Stimulated activated CD8-positive, alpha-beta memory T cell treated with anti-CD3 and anti-CD28 coated beads, Interleukin-4, amount 100 ng/mL, for 48 hours (primary cell): ENCODE results near the gene SCO2.

ENCODE experiments used
- DNase-seq: peaks from one replicate; pipeline ENCODE4 v3.0.0-alpha.2; 2020

Gene SCO2, protein sequence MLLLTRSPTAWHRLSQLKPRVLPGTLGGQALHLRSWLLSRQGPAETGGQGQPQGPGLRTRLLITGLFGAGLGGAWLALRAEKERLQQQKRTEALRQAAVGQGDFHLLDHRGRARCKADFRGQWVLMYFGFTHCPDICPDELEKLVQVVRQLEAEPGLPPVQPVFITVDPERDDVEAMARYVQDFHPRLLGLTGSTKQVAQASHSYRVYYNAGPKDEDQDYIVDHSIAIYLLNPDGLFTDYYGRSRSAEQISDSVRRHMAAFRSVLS

GRCh38 chr22:50525104-50525857 lies at the start of gene SCO2:
Gene SCO2, minus strand, starts transcription at chr22:50525598. Its CDS starts 1,187 bp downstream, at chr22:50524411.
- peak; percentile 98 for DNase-seq

- DNase-seq = no peak
Observed at GRCh38 chr22:50574383-50574755, 49.0 kb upstream of the SCO2 start.

GRCh38 chr22:50573491-50574382 lies 48.3 kb upstream of the SCO2 start:
- DNase-seq = no peak

GRCh38 chr22:50572965-50573364 lies 47.6 kb upstream of the SCO2 start:
- DNase-seq = no peak

DNA sequence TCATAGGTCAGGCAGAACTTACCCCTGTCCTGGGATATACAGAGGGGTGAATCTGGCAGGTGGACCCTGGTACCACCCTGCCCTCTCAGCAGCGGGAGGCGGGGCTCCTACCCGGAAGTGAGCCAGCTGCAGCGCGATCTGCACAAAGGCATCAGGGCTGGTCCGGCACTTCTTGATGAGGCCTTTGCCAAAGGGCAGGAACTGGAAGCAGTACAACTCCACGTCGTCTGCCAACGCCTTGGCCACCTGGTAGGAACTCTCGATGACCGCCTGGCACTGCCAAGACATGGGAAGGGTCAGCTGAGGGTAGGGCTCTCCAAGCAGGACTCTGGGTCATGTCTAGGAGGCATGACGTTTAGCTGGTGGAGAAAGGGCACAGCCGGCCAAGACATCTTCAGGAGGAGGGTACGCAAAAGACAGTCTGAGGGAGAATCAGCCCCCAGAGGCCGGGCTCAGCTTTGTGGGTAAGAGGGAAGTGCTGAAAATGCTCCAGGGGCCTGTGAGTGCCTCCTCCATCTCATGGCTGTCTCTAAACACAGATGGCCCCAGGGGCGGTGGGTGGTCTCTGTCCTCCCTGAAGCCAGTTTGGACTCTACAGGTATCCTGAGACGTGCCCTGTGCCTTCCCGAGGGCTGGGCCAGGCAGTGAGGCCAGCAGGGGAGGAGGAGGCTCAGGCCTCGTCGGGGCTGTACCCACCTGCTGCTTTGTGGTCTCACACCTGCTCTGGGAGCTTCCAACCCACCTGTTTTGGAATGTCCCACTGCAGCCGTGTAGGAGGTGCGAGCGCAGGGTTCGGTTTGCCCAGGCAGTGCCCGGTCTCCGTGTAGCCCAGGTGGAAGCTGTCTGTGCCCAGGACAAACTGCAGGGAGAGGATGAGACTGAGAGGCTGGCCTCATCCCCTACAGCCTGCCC lies 46.1 kb upstream of the SCO2 start:
- no peak for DNase-seq

DNA sequence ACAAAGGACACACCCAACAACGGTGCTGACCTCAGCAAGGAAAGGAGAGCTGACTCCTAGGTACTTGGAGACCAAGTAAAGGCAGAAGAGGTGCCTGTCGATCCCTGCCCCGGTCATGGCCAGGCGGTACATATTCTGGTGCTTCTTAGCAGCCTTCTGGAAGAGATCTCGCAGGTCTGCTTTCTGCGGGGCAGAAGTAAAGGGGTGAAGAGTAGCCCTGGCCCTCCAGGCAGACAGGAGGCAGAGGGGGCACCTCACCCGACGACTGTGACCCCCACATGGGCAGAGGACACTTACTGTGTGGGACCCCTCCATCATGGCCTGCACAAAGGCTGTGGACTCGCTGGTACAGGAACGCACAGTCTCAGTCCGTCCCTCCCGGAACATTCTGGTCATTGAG lies 45.5 kb upstream of the SCO2 start:
- DNase-seq = no peak

- no peak for DNase-seq
Observed at GRCh38 chr22:50569896-50570535, 44.6 kb upstream of the SCO2 start.

DNA sequence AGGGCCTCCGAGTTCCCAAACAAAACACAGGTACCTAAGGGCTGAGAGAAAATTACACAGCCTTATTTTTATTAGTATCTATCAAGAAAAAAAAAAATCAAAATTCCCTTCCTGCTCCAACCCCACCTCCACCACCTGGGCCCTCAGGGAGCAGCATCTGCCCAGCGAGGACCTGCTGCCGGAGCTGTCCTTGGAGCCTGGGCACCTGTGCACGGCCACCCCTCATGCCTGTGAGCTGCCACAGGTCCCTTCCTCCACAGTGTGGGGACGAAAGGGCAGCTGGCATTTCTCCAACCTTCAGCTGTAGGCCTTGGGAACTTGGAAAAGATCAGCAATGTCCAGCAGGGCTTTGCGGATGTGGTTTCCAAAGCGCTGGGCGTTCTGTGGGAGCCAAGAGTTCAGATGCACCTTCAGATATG lies 43.7 kb upstream of the SCO2 start:
- no peak for DNase-seq

DNA sequence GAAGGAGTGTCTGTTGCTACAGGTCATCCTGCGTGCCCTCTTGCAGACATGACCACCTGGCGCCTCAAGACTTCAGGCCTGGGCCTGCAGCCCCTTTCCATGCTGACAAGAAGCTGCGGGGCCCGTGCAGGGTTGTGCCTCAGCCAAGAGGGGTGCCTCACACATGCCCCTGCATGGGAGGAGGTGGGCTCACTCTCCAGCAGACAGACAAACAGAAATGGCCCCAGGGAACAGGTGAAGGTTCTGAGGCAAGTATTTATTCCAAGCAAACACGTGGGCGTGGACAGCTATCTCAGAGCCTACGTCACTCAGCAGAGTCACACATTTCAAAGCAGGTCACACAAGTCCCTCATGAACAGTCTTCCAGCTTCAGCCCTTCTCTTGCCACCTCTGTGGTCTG lies 43.2 kb upstream of the SCO2 start:
- DNase-seq = no peak

DNA sequence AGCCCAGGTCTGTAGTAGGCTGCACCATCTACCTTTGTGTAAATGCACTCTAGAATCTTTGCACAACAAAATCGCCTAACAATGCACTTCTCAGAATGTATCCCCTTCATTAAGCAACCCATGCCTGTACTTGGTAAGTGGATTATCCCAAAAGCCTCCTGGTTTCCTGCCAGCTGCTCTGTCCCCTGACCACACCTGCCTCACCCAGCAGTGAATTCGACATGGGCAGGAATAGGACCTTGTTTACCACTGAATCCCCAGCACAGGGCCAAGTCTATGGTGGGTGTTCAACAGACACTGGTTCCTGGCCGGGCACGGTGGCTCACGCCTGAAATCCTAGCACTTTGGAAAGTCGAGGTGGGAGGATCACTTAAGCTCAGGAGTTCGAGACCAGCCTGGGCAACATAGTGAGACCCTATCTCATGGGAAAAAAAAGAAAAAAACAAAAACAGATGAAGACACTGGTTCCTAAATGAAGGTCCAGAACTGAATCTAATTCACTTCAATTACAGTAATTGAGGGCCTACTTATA lies 42.4 kb upstream of the SCO2 start:
- no peak for DNase-seq

- no peak for DNase-seq
Observed at GRCh38 chr22:50564289-50564688, 38.9 kb upstream of the SCO2 start.

GRCh38 chr22:50563413-50564160 lies 38.2 kb upstream of the SCO2 start:
- no peak for DNase-seq

- DNase-seq = peak; percentile 99
Observed at GRCh38 chr22:50562523-50563412, 37.4 kb upstream of the SCO2 start, which contains the start of gene SYCE3. Gene SYCE3, minus strand, starts transcription at chr22:50562919. Its CDS starts 6,514 bp downstream, at chr22:50556405.

GRCh38 chr22:50561401-50562358 lies 36.3 kb upstream of the SCO2 start:
- DNase-seq = no peak

- DNase-seq = no peak
Observed at GRCh38 chr22:50560034-50560433, 34.6 kb upstream of the SCO2 start.

DNA sequence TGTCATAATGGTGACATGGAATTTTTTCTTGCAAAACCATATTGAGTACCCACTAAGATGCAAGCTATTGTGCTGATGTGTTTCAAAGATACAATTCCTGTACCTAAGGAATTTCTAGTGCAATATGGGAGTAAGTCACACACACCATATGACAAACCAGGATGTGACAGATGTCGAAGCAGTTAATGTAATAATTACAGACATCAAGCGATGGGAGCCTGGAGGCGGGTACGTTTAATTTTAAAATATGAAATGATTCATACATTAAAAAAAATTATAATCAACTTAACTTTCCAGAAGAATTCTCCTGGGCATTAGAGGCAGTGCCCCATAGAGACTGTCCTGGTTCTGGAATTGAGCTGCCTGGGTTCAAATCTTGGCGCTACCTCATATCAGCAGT lies 31.3 kb upstream of the SCO2 start:
- no peak for DNase-seq

- DNase-seq = no peak
Observed at GRCh38 chr22:50553310-50553709, 27.9 kb upstream of the SCO2 start.

DNA sequence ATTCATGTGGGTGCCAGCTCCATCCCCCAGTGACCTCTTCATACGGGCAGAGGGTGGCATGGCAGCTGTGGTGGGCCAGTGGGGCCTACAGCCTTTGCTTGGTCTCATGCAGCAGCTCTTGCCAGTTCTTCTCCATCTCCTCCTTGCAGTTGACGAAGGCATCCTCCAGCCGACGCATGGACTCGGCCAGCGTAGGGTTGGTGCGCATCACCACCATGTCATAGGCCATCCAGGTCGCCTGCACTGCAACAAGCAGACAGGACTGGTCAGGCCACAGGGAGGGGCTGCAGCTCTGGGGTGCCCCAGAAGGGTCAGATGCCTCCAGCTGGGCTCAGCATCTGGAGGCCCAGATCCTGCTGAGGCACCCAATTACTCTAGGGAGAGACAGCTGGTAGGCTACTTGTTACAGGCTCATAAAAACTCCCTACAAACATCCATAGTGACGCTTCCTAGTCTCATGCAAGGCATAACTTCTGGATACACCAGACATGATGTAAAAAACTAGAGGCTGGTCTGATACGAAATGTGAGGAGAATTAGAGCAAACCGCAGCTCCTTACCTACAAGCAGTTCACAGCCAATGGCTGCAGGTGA lies 25.9 kb upstream of the SCO2 start:
- no peak for DNase-seq
